MM.1S (cell line): ENCODE measurements around the gene TLX3.
"Not testable (repeated sequence)": the region's sequence is repeated elsewhere in the genome, so short reads cannot be mapped to it uniquely, and the experiment has no call there.

Source experiments
- DNase-seq: peaks from one replicate; pipeline ENCODE4 v3.0.0-alpha.2; 2015
- H2AFZ ChIP-seq: fragments of 300-600 bp; sonication (generic); 2 replicates; pipeline ENCODE4 v1.6.0; 2016; ENCODE audit warnings: antibody characterized with exemption, low read length
- H3F3A ChIP-seq: fragments of 300-600 bp; sonication (generic); 2 replicates; pipeline ENCODE4 v1.6.1; 2016; ENCODE audit warnings: mild to moderate bottlenecking, antibody characterized with exemption, low read length, moderate library complexity, mixed read lengths; ENCODE audit not compliant: insufficient read depth
- H3K27ac ChIP-seq: fragments of 300-600 bp; sonication (generic); 2 replicates; pipeline ENCODE4 v1.5.1; 2016; ENCODE audit warnings: mild to moderate bottlenecking, low read length
- H3K27me3 ChIP-seq: fragments of 300-600 bp; sonication (generic); replicated peaks from 2 replicates; pipeline ENCODE4 v1.6.0; 2016; ENCODE audit warnings: low read length; ENCODE audit not compliant: insufficient read depth
- H3K36me3 ChIP-seq: fragments of 300-600 bp; sonication (generic); replicated peaks from 2 replicates; pipeline ENCODE4 v1.6.1; 2016; ENCODE audit warnings: mild to moderate bottlenecking, low read length, mixed read lengths; ENCODE audit not compliant: insufficient read depth
- H3K4me1 ChIP-seq: fragments of 300-600 bp; sonication (generic); 2 replicates; pipeline ENCODE4 v1.6.1; 2016; ENCODE audit warnings: low read length, mixed read lengths
- H3K4me2 ChIP-seq: fragments of 300-600 bp; sonication (generic); 2 replicates; pipeline ENCODE4 v1.6.0; 2016; ENCODE audit warnings: low read depth, low read length
- H3K4me3 ChIP-seq: fragments of 300-600 bp; sonication (generic); 2 replicates; pipeline ENCODE4 v1.5.1; 2016; ENCODE audit warnings: low read length, mixed read lengths
- H3K79me2 ChIP-seq: fragments of 300-600 bp; sonication (generic); 2 replicates; pipeline ENCODE4 v1.6.1; 2016; ENCODE audit warnings: mixed run types, low read length, mixed read lengths
- H3K9ac ChIP-seq: fragments of 300-600 bp; sonication (generic); 2 replicates; pipeline ENCODE4 v1.6.1; 2016; ENCODE audit warnings: low read length, mixed read lengths
- H3K9me2 ChIP-seq: fragments of 300-600 bp; sonication (generic); replicated peaks from 2 replicates; pipeline ENCODE4 v1.6.1; 2016; ENCODE audit warnings: mild to moderate bottlenecking, low read length, mixed read lengths; ENCODE audit not compliant: insufficient read depth
- H3K9me3 ChIP-seq: fragments of 300-600 bp; sonication (generic); replicated peaks from 2 replicates; pipeline ENCODE4 v1.6.1; 2016; ENCODE audit warnings: mild to moderate bottlenecking, low read length, mixed read lengths; ENCODE audit not compliant: insufficient read depth
- H4K20me1 ChIP-seq: fragments of 300-600 bp; sonication (generic); 2 replicates; pipeline ENCODE4 v1.6.1; 2016; ENCODE audit warnings: mild to moderate bottlenecking, low read length, moderate library complexity, mixed read lengths; ENCODE audit not compliant: insufficient read depth
- EZH2 ChIP-seq: fragments of 300-600 bp; sonication (generic); optimal IDR thresholded peaks from 2 replicates; pipeline ENCODE3; 2017; ENCODE audit warnings: low read depth, mild to moderate bottlenecking, antibody characterized with exemption, low read length, mixed read lengths
- EZH2phosphoT487 ChIP-seq: fragments of 300-600 bp; sonication (generic); IDR thresholded peaks from 2 replicates; pipeline ENCODE4 v1.6.1; 2018; ENCODE audit warnings: antibody characterized with exemption, low read length
- TF ChIP-seq, protein P1 (sequence below): fragments of 300-600 bp; sonication (generic); IDR thresholded peaks from 2 replicates; pipeline ENCODE4 v1.5.1; 2016; ENCODE audit warnings: antibody characterized with exemption, low read length, mixed read lengths

The TLX3 gene

DNA sequence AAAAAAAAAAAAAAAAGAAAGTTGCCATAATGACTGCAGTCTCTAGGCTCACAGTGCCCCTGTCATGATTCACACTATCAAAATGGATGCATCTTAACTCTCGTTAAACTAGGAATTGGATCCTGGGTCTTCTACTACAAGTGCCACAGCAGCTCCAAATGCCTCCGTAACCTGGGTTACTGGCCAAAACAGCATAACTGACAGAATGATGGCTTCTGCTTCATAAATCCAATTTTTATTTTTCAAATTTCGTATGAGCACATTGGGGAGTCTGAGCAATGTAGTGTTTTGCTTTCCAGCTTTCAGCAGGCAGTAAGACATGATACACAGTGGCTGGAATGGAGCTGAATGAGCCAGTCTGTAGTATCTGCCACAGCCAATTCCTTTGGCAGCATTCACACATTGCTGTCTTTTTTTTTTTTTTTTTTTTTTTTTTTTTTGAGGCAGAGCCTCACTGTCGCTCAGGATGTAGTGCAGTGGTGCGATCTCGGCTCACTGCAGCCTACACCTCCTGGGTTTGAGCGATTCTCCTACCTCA lies 42.6 kb downstream of the TLX3 start:
- no peaks in the 10 kb centered on the region for H3K9me3 ChIP-seq
- no peak for TF ChIP-seq EZH2
- TF ChIP-seq, protein P1, sequence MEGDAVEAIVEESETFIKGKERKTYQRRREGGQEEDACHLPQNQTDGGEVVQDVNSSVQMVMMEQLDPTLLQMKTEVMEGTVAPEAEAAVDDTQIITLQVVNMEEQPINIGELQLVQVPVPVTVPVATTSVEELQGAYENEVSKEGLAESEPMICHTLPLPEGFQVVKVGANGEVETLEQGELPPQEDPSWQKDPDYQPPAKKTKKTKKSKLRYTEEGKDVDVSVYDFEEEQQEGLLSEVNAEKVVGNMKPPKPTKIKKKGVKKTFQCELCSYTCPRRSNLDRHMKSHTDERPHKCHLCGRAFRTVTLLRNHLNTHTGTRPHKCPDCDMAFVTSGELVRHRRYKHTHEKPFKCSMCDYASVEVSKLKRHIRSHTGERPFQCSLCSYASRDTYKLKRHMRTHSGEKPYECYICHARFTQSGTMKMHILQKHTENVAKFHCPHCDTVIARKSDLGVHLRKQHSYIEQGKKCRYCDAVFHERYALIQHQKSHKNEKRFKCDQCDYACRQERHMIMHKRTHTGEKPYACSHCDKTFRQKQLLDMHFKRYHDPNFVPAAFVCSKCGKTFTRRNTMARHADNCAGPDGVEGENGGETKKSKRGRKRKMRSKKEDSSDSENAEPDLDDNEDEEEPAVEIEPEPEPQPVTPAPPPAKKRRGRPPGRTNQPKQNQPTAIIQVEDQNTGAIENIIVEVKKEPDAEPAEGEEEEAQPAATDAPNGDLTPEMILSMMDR, result no peak
- no peak for TF ChIP-seq EZH2phosphoT487
- H4K20me1 ChIP-seq, result no peaks in the 10 kb centered on the region
- no peaks in the 10 kb centered on the region for H3F3A ChIP-seq
- H3K36me3 ChIP-seq, result no peaks in the 10 kb centered on the region
- no peak for DNase-seq
- H2AFZ ChIP-seq, result no peak overlapping the region
- no peaks in the 10 kb centered on the region for H3K27me3 ChIP-seq
- no peak overlapping the region for H3K4me2 ChIP-seq
- no peak overlapping the region for H3K4me3 ChIP-seq
- no peak overlapping the region for H3K27ac ChIP-seq
- H3K79me2 ChIP-seq, result no peaks in the 10 kb centered on the region
- no peak overlapping the region for H3K9ac ChIP-seq
- no peaks in the 10 kb centered on the region for H3K9me2 ChIP-seq
- H3K4me1 ChIP-seq, result peaks cover 4% of the 10 kb centered on the region; the same call in 1 of the 2 replicates

DNA sequence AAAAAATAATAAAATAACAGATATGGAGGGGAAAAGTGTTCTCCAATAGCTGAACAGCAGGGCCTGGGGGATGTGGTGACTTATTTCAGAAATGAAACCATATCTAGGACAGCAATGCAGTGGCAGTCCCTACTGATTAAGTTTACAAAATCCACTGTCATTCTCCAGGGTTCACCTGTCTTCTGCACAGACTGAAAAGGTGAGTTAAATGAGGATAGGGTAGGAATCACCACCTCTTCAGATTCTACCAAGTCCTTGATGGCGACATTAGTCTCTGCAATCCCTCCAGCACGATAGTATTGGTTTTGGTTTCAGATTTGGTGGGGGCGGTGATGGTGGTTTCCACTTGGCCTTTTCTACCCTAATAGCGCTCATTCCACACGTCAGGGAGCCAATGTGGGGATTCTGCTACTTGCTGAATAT lies 46.3 kb downstream of the TLX3 start:
- Histone ChIP-seq H3K27ac (peak overlapping the region; percentile 47; the same call in 1 of the 2 replicates), H3K27me3 (no peaks in the 10 kb centered on the region), H3K4me3 (peak overlapping the region; percentile 52), H3K9me2 (no peaks in the 10 kb centered on the region), H4K20me1 (no peaks in the 10 kb centered on the region), H3K4me2 (peak overlapping the region; percentile 72), H3K9ac (no peak overlapping the region; the same call in 1 of the 2 replicates), H3K9me3 (no peaks in the 10 kb centered on the region), H2AFZ (peak overlapping the region; percentile 70; the same call in 1 of the 2 replicates), H3K36me3 (no peaks in the 10 kb centered on the region), H3K79me2 (no peaks in the 10 kb centered on the region), H3F3A (no peaks in the 10 kb centered on the region), H3K4me1 (peaks cover 4% of the 10 kb centered on the region; the same call in 1 of the 2 replicates)
- peak; percentile 80 for DNase-seq
- TF ChIP-seq EZH2phosphoT487, result no peak

DNA sequence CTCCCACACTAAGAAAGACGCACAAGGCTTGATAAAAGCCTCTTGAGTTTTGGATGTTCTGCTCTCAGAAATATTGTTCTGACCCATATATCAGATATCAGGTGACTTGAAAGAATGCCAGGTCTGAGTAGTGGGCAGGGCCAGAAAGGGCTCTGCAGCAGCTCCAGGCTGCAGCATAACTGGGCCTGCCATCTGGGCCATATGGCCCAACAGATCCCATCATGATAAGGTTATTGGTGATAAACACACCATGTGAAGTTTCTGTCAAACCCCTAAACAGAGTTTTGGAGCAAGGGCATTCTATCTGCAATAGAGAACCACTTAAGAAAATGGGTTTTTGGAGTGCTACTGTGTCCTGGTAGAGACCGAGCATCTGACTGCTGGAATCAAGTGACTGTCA lies 48.8 kb downstream of the TLX3 start:
- H2AFZ ChIP-seq, result no peak overlapping the region
- TF ChIP-seq EZH2 (no peak), EZH2phosphoT487 (no peak)
- TF ChIP-seq, protein P1, result no peak

DNA sequence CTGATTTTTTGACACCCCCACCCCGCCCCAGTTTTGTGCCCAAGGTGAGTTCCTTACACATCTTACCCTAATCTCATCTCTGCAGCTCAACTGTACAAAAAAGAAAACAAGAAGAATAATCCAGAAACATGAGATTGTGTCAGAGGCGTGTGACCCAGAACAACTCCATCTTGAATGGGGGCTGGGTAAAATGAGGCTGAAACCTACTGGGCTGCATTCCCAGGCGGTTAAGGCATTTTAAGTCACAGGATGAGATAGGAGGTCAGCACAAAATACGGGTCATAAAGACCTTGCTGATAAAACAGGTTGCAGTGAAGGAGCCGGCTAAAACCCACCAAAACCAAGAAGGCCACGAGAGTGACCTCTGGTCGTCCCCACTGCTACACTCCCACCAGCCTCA lies 52.1 kb downstream of the TLX3 start:
- not testable (repeated sequence) for H4K20me1 ChIP-seq, H3K27ac ChIP-seq, H3K4me3 ChIP-seq, H3K27me3 ChIP-seq, DNase-seq, H3K4me2 ChIP-seq, H3K9me2 ChIP-seq, H3K36me3 ChIP-seq, H3K79me2 ChIP-seq, H3K9ac ChIP-seq, H2AFZ ChIP-seq, H3K9me3 ChIP-seq
- Histone ChIP-seq H3K4me1 (peaks cover 13% of the 10 kb centered on the region), H3F3A (0 out of 2 replicates have a peak, but pooled peaks cover 10% of the 10 kb centered on the region)

More for the DNA sequence above, 48.8 kb downstream of the TLX3 start:
- Histone ChIP-seq H3K27me3 (no peaks in the 10 kb centered on the region), H3K79me2 (no peaks in the 10 kb centered on the region), H3K4me1 (peaks cover 4% of the 10 kb centered on the region; the same call in 1 of the 2 replicates), H3K36me3 (no peaks in the 10 kb centered on the region), H3K9ac (no peak overlapping the region), H3K4me2 (no peak overlapping the region), H3K9me3 (no peaks in the 10 kb centered on the region), H4K20me1 (no peaks in the 10 kb centered on the region), H3K9me2 (no peaks in the 10 kb centered on the region), H3K4me3 (no peak overlapping the region), H3F3A (no peaks in the 10 kb centered on the region), H3K27ac (no peak overlapping the region)
- no peak for DNase-seq
